SH-SY5Y (cell line): ENCODE data around the gene IMPG1.

Source experiments
- GATA2 ChIP-seq: IDR thresholded peaks from 2 replicates; pipeline ENCODE4 v1.6.1; 2011; ENCODE audit warnings: mild to moderate bottlenecking, low read depth, low read length
- GATA3 ChIP-seq: IDR thresholded peaks from 2 replicates; pipeline ENCODE4 v1.6.1; 2011; ENCODE audit warnings: low read depth, mild to moderate bottlenecking, low read length, moderate library complexity

- TF ChIP-seq GATA2 (no peak), GATA3 (no peak)
These were observed 165.0 kb downstream of the IMPG1 start for GRCh38 chr6:75907444-75907843.
